K562 (cell line): ENCODE results near the gene ESAM. TPM values are rescaled to one million over a fixed set of nuclear protein-coding genes. Genes with fewer than 3 reads are reported as not detected.

Experiments
- ATAC-seq: fragments of 200-7000 bp; cut with Tn5 transposase; 3 replicates; pipeline ENCODE4 v1.9.1; 2020; ENCODE audit warnings: moderate library complexity
- BruUV-seq: library from RNA; stranded (reverse); fragments of 400-500 nt; replicated peaks from 2 replicates; lab custom pipeline; 2021; lab: Mats Ljungman, UMichigan
- CTCF ChIA-PET: fragments of 300-600 bp; formaldehyde crosslinking; extraction: SDS; loops from one replicate; lab custom pipeline; 2021; ENCODE audit warnings: low intra/inter-chr PET ratio; lab: Yijun Ruan, JAX
- POLR2A ChIA-PET: fragments of 300-600, 350-650 bp; sonication (Branson Sonifier 250); formaldehyde crosslinking; extraction: SDS; loops from one replicate; lab custom pipeline; 2021; ENCODE audit warnings: antibody characterized with exemption, inconsistent platforms; lab: Yijun Ruan, JAX
- DNase-seq, 4 experiments: peaks; one replicate each; pipeline versions ENCODE4 v3.0.0 to v3.0.0-alpha.2; 2011 to 2018; ENCODE audit warnings: low spot score in 3 of 4, mixed read lengths in 3 of 4; ENCODE audit errors: extremely low read depth in 1 of 4
- FAIRE-seq: peaks from 2 replicates; lab custom pipeline; 2011; peaks lifted over from hg19 to GRCh38; lab: Jason Lieb, UNC
- H2AFZ ChIP-seq: 2 replicates; pipeline ENCODE4 v1.6.0; 2011; ENCODE audit warnings: low read depth, low read length, control low read depth, inconsistent platforms
- H3K27ac ChIP-seq: fragments of 200-600 bp; 3 replicates; pipeline ENCODE4 v1.8.0; 2011; ENCODE audit warnings: low read depth, mild to moderate bottlenecking, control low read depth, inconsistent platforms, low read length, moderate library complexity, mixed read lengths; ENCODE audit errors: extremely low read depth
- H3K27me3 ChIP-seq, 2 experiments: fragments of 300-600 bp in 1 of 2; 2 replicates in 1 of 2; 3 replicates in 1 of 2; pipeline versions ENCODE4 v1.6.0 to v1.8.0; 2011; ENCODE audit warnings: inconsistent platforms in 2 of 2, low read length in 2 of 2, mild to moderate bottlenecking in 1 of 2, mixed read lengths in 1 of 2, moderate library complexity in 1 of 2; ENCODE audit not compliant: control insufficient read depth in 2 of 2, insufficient read depth in 2 of 2
- H3K36me3 ChIP-seq: fragments of 300-600 bp; 3 replicates; pipeline ENCODE4 v1.8.0; 2011; ENCODE audit warnings: mild to moderate bottlenecking, low read length, inconsistent platforms; ENCODE audit not compliant: control insufficient read depth, insufficient read depth
- H3K4me1 ChIP-seq, 2 experiments: fragments of 200-600 bp in 1 of 2; replicated peaks in 1 of 2; 2 replicates in 1 of 2; 3 replicates in 1 of 2; pipeline versions ENCODE4 v1.5.1 to v1.8.0; 2011; ENCODE audit warnings: inconsistent platforms in 2 of 2, low read length in 2 of 2, mild to moderate bottlenecking in 1 of 2, mixed read lengths in 1 of 2, moderate library complexity in 1 of 2; ENCODE audit not compliant: control insufficient read depth in 2 of 2, insufficient read depth in 2 of 2
- H3K4me2 ChIP-seq: 2 replicates; pipeline ENCODE4 v1.6.1; 2011; ENCODE audit warnings: low read length, control low read depth, inconsistent platforms, mixed read lengths; ENCODE audit not compliant: insufficient read depth
- H3K4me3 ChIP-seq: fragments of 200-600 bp; sonication (generic), shearing (Covaris generic); 2 replicates; pipeline ENCODE4 v1.5.1; 2016; ENCODE audit warnings: control low read depth, inconsistent platforms
- H3K79me2 ChIP-seq: fragments of 200-600 bp; 3 replicates; pipeline ENCODE4 v1.8.0; 2011; ENCODE audit warnings: low read length, inconsistent platforms; ENCODE audit not compliant: control insufficient read depth, insufficient read depth
- H3K9ac ChIP-seq, 2 experiments: 2 replicates each; pipeline versions ENCODE4 v1.6.0 to v1.6.1; 2011; ENCODE audit warnings: low read depth in 2 of 2, low read length in 2 of 2, control low read depth in 1 of 2, inconsistent platforms in 1 of 2, mild to moderate bottlenecking in 1 of 2, mixed read lengths in 1 of 2; ENCODE audit not compliant: insufficient read depth in 1 of 2
- H3K9me1 ChIP-seq: one replicate; pipeline ENCODE4 v1.6.0; 2011; ENCODE audit warnings: inconsistent platforms, mild to moderate bottlenecking, low read length, moderate library complexity; ENCODE audit not compliant: control insufficient read depth, insufficient read depth
- H3K9me3 ChIP-seq: replicated peaks from 2 replicates; pipeline ENCODE4 v1.5.1; 2011; ENCODE audit warnings: low read depth, low read length, inconsistent platforms; ENCODE audit not compliant: control insufficient read depth, insufficient read depth
- H4K20me1 ChIP-seq: replicated peaks from 2 replicates; pipeline ENCODE4 v1.6.1; 2011; ENCODE audit warnings: low read length, inconsistent platforms, mixed read lengths; ENCODE audit not compliant: control insufficient read depth, insufficient read depth
- FOSL1 ChIP-seq: fragments of 200-800 bp; sonication (Bioruptor generic); conservative IDR thresholded peaks from 2 replicates; pipeline ENCODE4 v1.6.1; 2016; ENCODE audit warnings: missing genetic modification characterization, missing compliant biosample characterization
- PHTF2 ChIP-seq: fragments of 250-450 bp; sonication (Bioruptor Pico); IDR thresholded peaks from 2 replicates; pipeline ENCODE4 v1.5.0; 2021; ENCODE audit warnings: mild to moderate bottlenecking
- RUNX1 ChIP-seq: sonication (generic); IDR thresholded peaks from 2 replicates; pipeline ENCODE4 v1.6.1; 2016; ENCODE audit warnings: antibody characterized with exemption, low read depth
- SPI1 ChIP-seq: IDR thresholded peaks from 2 replicates; pipeline ENCODE4 v1.6.1; 2011; ENCODE audit warnings: low read depth, low read length, control low read depth, borderline replicate concordance
- TAF7 ChIP-seq: fragments of 450-650 bp; IDR thresholded peaks from 2 replicates; pipeline ENCODE4 v1.6.1; 2016; ENCODE audit warnings: missing genetic modification characterization, missing compliant biosample characterization
- ZC3H4 ChIP-seq: sonication (generic); formaldehyde crosslinking; IDR thresholded peaks from 2 replicates; pipeline ENCODE4 v1.9.0; 2021; ENCODE audit warnings: missing genetic modification reagents, borderline replicate concordance
- in situ Hi-C: fragments of 300-500 bp; cut with MboI; formaldehyde crosslinking; loops from 4 replicates; pipeline ENCODE4 v1.15.0; 2018; ENCODE audit warnings: inconsistent platforms, mixed read lengths
- intact Hi-C: fragments of 100-400 bp; cut with micrococcal nuclease; formaldehyde crosslinking; loops from 2 replicates; pipeline ENCODE4 v1.14.2; 2022
- polyA plus RNA-seq, 8 experiments: library from polyadenylated mRNA; depleted of rRNA in 4 of 8; stranded (reverse) in 5 of 8; unstranded in 3 of 8; fragments of >200 nt; fragmentation: Nextera tagmentation in 2 of 8; fragmentation: Illumina TruSeq in 1 of 8; extraction: Ambion mirVana in 2 of 8; extraction: Trizol in 1 of 8; gene quantifications; 2 replicates each; pipeline versions ENCODE4 v1.2.1 to v1.2.3, GENCODE V29; 2011 to 2014; ENCODE audit warnings: inconsistent platforms in 1 of 8, missing spikeins in 1 of 8
- total RNA-seq, 7 experiments: library from RNA; depleted of rRNA in 6 of 7; stranded (reverse); fragments of >200 nt in 6 of 7; fragmentation: Illumina TruSeq in 2 of 7; extraction: Trizol in 2 of 7; gene quantifications; 2 replicates each; pipeline versions ENCODE4 v1.2.1 to v1.2.3, GENCODE V29; 2011 to 2021; ENCODE audit warnings: low replicate concordance in 1 of 7

The ESAM gene
- total and polyA plus RNA-seq, 9 of the 15 experiments (the other 6 are each of a cell fraction or from before 2014, with no cell fraction given): 0.06 to 1.5 (median 0.22) TPM

DNA sequence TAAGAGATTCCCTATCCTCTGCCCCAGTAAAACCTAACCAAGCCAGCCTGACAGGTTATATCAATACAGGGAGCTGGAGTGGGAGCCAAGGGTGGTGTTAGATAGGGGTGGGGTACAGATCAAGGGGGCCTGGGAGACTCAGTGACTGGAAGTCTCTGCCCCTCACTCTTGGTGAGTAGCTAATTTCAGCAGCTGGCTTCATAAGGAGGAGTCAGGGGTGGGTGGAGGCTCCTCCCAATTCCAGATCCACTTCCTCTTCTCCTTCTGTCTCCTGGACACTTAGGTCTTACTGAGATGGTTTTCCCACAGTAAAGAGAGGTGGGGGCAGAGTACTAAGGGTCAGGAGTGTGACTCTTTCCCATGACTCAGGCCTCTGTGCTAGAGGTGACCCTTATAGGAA is 8.9 kb downstream of the ESAM start:
- peaks cover 11 to 15% of the 10 kb centered on the region in 2 experiments; a peak in 4 of 5 replicates for H3K4me1 ChIP-seq
- no peaks in the 10 kb centered on the region for H3K79me2 ChIP-seq
- H3K27me3 ChIP-seq: peaks cover 13 to 59% of the 10 kb centered on the region in 2 experiments; a peak in 4 of 5 replicates
- H4K20me1 ChIP-seq: no peaks in the 10 kb centered on the region
- POLR2A ChIA-PET: interaction anchor here (0.6 to 1.5 kb wide), 5 partner anchors 9 to 562 kb away, joined by 3 to 4 read pairs (median 3); partner anchors contain the start of genes SIAE and SPA17
- BruUV-seq: no TSS peak
- in situ Hi-C loops: no loop called here
- H3K4me3 ChIP-seq: no peak overlapping the region
- no peak for TF ChIP-seq FOSL1
- no peak for TF ChIP-seq PHTF2
- TF ChIP-seq ZC3H4 (CRISPR knock-in tag): no peak
- no peak for TF ChIP-seq RUNX1
- TF ChIP-seq TAF7 (tag): no peak
- peak; percentile 96 for TF ChIP-seq SPI1
- TF ChIP-seq, all 486 proteins: peak for 1
- CTCF ChIA-PET: no interaction called here
- Histone ChIP-seq H3K4me2 (no peak overlapping the region), H3K9me1 (no peaks in the 10 kb centered on the region), H2AFZ (no peak overlapping the region), H3K36me3 (no peaks in the 10 kb centered on the region), H3K27ac (no peak overlapping the region), H3K9me3 (no peaks in the 10 kb centered on the region), H3K9ac (no peak overlapping the region)
- peak; percentile 38; the same call in 2 of the 3 replicates for ATAC-seq
- intact Hi-C loops: no loop called here
- no peak for DNase-seq
- FAIRE-seq: no peak
